Superior temporal gyrus (tissue), 1 donor: ENCODE results near the gene ZMYND11.

ENCODE experiments used
- DNase-seq: peaks from one replicate; pipeline ENCODE4 v3.0.0-alpha.2; 2016; ENCODE audit errors: extremely low spot score

The ZMYND11 gene

GRCh38 chr10:135132-135600, at the start of gene ZMYND11:
ZMYND11 (plus strand) TSS chr10:135455; CDS start chr10:180013, 44,558 bp downstream.
- DNase-seq, result peak; percentile 29

DNA sequence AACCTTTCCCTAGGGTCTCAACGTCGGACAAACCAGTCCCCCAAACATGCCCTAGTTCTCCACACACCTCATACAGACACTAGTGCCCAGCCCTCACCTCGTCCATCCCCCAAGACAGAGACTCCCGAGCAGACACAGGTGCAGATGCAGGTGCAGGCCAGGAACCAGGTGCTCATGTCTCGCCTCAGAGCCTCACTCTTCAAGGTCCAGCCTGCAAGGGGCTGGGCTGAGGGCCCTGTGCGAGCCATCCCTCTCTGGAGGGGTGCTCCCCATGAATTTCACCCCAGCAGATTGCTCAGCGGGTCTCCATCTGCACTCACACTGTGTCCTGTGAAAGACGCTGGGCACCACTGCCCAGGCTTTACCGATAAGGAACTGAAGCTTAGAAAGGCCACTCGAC, 49.2 kb upstream of the ZMYND11 start:
- DNase-seq, result no peak

DNA sequence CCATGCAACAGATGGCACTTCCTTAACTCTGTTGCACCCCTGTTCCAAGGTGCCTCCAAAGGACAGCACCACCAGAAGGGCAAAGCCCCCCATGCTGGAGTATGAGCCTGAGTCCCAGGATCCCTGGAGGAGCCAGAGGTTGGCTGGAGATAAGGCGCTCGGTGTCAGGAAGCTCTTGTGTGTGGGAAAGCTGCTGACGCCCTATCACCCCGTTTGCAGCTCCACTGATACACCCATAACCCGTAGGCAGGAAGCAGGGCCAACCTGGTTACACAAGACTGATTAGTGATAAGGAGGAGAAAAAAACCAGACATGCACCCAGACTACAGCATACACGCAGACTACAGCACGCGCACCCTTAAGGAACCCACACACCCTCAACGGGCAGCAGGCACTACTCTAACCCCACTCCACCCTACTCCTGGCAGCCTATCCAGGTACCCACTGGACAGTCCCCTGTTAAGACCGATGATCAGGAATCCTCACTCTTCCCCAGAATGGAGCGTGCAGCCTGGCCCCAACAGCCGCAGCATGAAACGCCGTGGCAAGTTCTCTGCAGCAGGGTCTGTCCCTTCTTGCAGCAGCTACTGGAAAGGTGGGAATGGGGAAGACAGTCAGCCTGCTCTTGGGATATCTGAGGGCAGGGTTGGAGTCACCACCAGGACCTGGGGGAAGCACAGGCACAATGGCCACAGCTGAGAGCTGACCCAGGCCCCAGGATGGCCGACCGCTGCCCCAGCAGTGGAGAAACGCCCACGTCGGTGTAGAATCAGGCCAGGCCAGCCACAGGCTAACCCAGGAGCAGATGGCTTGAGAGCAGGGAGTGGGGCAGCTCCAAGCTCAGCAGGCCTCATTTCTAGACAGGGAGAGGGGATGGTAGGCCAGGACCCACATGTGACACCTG, 47.8 kb upstream of the ZMYND11 start:
- no peak for DNase-seq

GRCh38 chr10:88253-88652, 47.0 kb upstream of the ZMYND11 start:
- no peak for DNase-seq

DNA sequence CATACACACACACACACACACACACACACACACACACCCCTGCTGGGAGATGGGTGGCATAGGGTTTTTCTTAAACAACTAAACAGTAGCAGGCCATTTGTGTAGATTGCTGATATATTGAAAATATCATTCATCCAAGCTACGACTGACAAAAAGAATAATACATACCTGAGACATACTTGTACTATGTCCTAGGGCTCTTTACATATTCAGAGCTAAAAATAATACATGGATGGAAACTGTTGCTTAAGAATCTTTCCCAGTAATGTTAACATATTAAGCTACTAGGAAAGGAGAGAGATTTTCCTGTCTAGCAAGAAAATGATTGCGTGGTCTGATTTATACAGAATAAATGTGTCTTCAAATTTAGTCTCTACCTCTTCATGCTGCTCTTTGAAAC, 46.0 kb upstream of the ZMYND11 start:
- no peak for DNase-seq

- DNase-seq, result no peak
These were observed 45.1 kb upstream of the ZMYND11 start for GRCh38 chr10:90161-90560.

DNA sequence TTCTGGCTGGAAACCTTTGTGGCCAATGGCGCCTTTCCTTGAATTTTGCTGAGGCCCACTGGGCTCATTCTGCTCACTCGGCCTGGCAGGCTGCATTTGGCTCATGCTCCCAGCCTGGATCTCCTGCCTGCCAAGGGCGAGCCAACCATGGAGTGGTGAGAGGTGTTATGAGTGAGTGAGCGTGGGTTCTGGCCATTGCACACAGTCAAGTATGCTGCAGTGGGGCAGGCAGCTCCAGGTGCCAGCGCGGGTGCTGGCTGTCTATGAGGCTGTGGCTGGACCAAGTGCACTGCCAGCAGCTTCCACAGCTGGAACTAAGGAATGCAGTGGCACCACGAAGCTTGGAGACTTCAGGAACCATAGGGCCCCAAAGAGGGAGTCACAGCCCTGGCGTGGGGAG, 43.9 kb upstream of the ZMYND11 start:
- no peak for DNase-seq

GRCh38 chr10:92153-92552, 43.1 kb upstream of the ZMYND11 start:
- no peak for DNase-seq

GRCh38 chr10:92846-93245, 42.4 kb upstream of the ZMYND11 start:
- no peak for DNase-seq

DNA sequence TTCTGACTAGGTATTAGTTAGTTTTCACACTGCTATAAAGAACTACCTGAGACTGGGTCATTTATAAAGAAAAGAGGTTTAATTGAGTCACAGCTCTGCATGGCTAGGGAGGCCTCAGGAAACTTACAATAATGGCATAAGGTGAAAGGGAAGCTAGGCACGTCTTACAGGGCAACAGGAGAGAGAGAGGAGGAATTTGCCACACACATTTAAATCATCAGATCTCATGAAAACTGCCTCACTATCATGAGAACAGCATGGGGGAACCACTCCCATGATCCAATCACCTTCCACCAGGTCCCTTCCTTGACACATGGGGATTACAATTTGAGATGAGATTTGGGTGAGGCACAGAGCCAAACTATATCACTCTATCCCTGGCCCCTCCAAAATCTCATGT, 40.6 kb upstream of the ZMYND11 start:
- DNase-seq, result no peak

DNA sequence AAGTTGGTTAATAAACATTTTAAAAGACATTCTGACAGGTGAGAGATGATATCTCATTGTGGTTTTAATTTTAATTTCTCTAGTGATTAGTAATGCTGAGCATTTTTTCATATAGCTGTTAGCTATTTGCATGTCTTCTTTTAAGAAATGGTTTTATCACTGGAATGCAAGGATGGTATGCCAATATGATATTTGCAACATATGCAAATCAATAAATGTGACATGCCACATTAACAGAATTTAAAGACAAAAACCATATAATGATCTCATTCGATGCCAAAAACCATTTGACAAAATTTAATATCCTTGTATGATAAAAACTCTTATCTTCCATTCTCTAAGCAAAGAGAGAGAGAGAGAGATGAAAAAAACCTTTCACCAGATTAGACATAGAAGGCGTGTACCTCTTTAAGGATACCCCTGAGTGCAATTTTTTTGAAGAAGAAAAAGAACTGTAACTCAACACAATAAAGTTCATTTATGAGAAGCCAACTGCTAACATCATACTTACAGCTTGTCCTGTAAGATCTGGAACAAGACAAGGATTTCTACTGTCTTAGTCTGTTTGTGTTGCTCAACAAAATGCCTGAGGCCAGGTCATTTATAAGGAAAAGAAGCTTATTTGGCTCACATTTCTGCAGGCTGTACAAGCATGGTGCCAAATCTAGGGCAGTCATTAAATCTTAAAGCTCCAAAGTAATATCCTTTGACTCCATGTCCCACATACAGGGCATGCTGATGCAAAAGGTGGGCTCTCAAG, 39.7 kb upstream of the ZMYND11 start:
- DNase-seq, result no peak

- no peak for DNase-seq
These were observed 38.8 kb upstream of the ZMYND11 start for GRCh38 chr10:96466-96865.

DNA sequence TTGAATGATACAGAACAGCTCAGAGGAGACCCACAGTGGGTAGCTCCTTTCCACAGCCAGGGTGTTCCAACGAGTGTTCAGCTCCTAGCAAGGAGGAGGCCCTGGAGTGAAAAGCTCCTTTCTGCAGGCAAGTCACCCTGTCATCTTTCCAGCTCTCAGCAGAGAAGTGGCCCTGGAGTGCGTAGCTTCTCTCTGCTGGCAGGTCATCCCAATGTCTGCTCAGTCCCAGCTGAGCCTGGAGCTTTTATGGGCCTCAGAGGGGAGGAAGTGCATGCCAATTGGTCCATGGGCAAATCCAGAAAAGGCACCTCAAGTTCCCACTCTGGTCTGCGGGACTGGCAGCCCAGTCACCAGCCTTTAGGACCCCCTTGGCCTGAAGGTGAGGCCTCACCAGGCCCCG, 30.8 kb upstream of the ZMYND11 start:
- DNase-seq, result no peak

- no peak for DNase-seq
These were observed 30.2 kb upstream of the ZMYND11 start for GRCh38 chr10:104862-105565.

- DNase-seq, result no peak
These were observed 29.4 kb upstream of the ZMYND11 start for GRCh38 chr10:105806-106205.

DNA sequence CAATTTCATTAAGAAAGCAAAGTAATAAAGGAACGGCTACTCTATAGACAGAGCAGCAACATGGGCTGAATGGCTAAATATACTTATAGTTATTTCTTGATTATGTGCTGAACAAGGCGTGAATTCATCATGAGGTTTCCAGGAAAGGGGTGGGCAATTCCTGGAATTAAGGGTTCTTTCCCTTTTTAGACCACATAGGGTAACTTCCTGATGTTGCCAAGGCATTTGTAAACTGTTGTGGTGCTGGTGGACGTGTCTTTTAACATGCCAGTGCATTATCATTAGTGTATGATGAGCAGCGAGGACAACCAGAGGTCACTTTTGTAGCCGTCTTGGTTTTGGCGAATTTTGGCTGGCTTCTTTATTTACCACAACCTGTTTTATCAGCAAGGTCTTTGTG, 28.5 kb upstream of the ZMYND11 start:
- DNase-seq, result no peak

DNA sequence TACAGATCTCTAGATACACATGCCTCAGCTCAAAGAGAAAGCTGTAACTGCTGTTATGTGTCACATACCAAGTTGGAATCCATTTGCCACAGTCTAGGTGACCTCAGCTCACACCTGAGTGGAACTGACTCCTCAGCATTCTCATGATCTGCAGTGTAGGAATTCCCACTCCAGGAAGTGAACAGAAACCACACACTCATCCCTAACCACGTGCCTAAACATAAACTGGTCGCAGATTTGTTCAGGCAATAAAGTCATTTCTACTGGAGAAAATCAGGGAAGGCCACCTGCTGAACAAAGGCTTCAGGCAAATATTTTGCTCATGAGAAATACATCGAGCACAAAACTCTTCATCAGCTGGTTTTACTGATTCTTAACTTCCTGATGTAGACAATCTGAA, 23.0 kb upstream of the ZMYND11 start:
- no peak for DNase-seq

DNA sequence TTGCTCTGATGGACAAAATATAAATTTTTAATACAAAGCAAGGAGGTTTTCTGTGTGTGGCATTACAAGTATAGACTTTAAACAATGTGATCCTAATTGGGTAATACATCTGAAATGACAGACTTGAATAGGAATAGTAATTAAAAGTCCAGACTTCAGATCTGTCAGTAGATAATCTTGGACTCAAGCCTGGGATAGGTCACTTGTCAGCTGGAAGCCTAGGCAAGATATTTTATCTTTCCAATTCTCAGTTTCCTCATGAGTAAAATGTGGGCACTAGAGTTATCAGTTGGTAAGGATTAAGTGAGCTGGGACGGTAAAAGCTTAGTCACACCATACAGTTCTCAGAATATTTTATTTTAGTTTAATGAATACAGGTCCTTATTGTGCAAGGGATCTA, 10.4 kb upstream of the ZMYND11 start:
- no peak for DNase-seq

DNA sequence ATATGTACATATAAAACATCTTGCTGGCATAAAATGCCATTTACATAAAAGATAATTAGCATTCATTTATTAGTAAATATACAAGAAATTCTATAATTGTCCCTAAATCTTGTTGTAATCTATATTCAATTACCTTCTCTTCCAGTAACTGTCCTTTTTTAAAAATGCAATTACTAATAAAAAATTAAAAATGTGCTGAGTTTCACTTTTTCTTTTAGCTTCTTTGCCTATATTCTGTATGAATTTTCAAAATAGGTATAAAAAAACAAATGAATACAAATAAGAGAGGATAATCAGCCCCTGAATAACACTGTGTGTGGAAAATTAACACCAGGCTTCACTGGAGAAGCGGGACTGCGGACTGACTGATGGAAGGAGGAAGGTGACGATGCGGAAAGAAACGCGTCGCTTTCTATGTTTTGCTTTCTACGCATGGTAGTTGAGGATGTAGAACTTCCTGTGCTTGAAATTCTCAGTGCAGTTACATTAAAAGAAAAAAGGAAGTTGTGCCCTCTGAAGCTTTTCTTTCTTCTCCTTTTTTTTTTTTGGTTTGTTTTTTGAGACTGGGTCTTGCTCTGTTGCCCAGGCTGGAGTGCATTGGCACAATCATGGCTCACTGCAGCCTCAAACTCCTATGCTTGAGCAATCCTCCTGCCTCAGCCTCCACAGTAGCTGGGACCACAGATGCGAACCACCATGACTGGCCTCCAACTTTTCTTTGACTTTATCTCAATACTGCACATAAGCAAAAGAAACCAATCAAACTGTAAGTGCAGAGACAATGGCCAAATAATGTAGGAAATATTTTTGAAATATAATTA, 7.4 kb upstream of the ZMYND11 start:
- DNase-seq, result no peak

DNA sequence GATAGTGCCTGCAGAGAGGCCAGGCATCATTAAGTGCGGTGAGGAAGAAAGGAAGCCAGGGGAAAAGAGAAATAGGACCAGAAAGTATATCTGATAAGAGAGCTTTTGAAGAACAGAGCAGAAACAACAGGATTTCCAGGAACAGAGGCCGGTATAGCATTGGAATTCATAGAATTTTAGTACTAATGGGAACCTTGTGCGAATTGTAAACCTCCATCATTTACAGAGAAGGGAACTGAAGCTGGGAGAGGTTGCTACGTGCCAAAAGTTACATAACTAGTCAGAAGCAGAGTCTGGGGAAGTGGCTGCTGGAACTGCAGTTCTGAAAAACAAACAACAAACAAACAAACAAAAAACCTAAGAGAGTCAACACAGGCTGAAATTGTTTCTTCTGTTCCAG, 5.4 kb upstream of the ZMYND11 start:
- DNase-seq, result peak; percentile 32
